Liver (tissue), 9 donors: Measurements from ENCODE around the gene PTPN14. TPM values are rescaled to one million over a fixed set of nuclear protein-coding genes. Genes with fewer than 3 reads are reported as not detected.

ENCODE experiments used
- DNase-seq: peaks from one replicate; pipeline ENCODE4 v3.0.0-alpha.2; 2017; ENCODE audit warnings: low spot score
- H3K27ac ChIP-seq, 2 donors: one replicate each; pipeline ENCODE4 v1.7.0; 2013; ENCODE audit warnings: inconsistent platforms in 2 of 2, low read length in 2 of 2, control low read depth in 1 of 2, low read depth in 1 of 2, mild to moderate bottlenecking in 1 of 2
- H3K27me3 ChIP-seq, 4 donors: one replicate each; pipeline versions ENCODE4 v1.6.1 to v1.7.0; 2013; ENCODE audit warnings: low read length in 3 of 4, inconsistent platforms in 1 of 4, mild to moderate bottlenecking in 1 of 4, moderate library complexity in 1 of 4; ENCODE audit not compliant: control insufficient read depth in 4 of 4, insufficient read depth in 4 of 4
- H3K36me3 ChIP-seq, 4 donors: one replicate each; pipeline versions ENCODE4 v1.6.1 to v1.7.0; 2013; ENCODE audit warnings: low read length in 3 of 4, mild to moderate bottlenecking in 3 of 4, low read depth in 1 of 4, moderate library complexity in 1 of 4; ENCODE audit not compliant: control insufficient read depth in 4 of 4, insufficient read depth in 3 of 4
- H3K4me1 ChIP-seq, 4 donors: one replicate each; pipeline versions ENCODE4 v1.6.1 to v1.7.0; 2013; ENCODE audit warnings: low read length in 3 of 4, mild to moderate bottlenecking in 3 of 4, moderate library complexity in 1 of 4; ENCODE audit not compliant: control insufficient read depth in 4 of 4, insufficient read depth in 4 of 4
- H3K4me3 ChIP-seq, 3 donors: one replicate each; pipeline versions ENCODE4 v1.6.1 to v1.7.0; 2013; ENCODE audit warnings: low read length in 3 of 3, control low read depth in 1 of 3, low read depth in 1 of 3, mild to moderate bottlenecking in 1 of 3
- H3K9ac ChIP-seq, 2 donors: one replicate each; pipeline ENCODE4 v1.7.0; 2013; ENCODE audit warnings: low read length in 2 of 2, mild to moderate bottlenecking in 2 of 2, moderate library complexity in 2 of 2, control low read depth in 1 of 2, low read depth in 1 of 2
- H3K9me3 ChIP-seq, 4 donors: one replicate each; pipeline versions ENCODE4 v1.6.1 to v1.7.0; 2013; ENCODE audit warnings: low read length in 3 of 4; ENCODE audit not compliant: control insufficient read depth in 4 of 4
- ATF3 ChIP-seq: IDR thresholded peaks from 2 replicates; pipeline ENCODE4 v1.6.1; 2016; ENCODE audit warnings: antibody characterized with exemption
- CTCF ChIP-seq: fragments of 150-350 bp; IDR thresholded peaks from 2 replicates; pipeline ENCODE4 v1.5.1; 2017; ENCODE audit warnings: improper control_type of control experiment, low read depth, low read length; ENCODE audit not compliant: missing input control
- EGR1 ChIP-seq, 2 donors: IDR thresholded peaks; 2 replicates each; pipeline ENCODE4 v1.6.1; 2016 to 2018; ENCODE audit warnings: antibody characterized with exemption in 2 of 2, low read depth in 2 of 2
- FOXA1 ChIP-seq: IDR thresholded peaks from 2 replicates; pipeline ENCODE4 v1.6.1; 2016; ENCODE audit warnings: antibody characterized with exemption
- FOXA2 ChIP-seq: IDR thresholded peaks from 2 replicates; pipeline ENCODE4 v1.6.1; 2016; ENCODE audit warnings: antibody characterized with exemption
- GABPA ChIP-seq, 2 donors: IDR thresholded peaks in 1 of 2; conservative IDR thresholded peaks in 1 of 2; 2 replicates each; pipeline ENCODE4 v1.6.1; 2016; ENCODE audit warnings: antibody characterized with exemption in 2 of 2, mild to moderate bottlenecking in 1 of 2, moderate library complexity in 1 of 2
- HNF4G ChIP-seq: IDR thresholded peaks from 2 replicates; pipeline ENCODE4 v1.6.1; 2016; ENCODE audit warnings: antibody characterized with exemption
- JUND ChIP-seq, 2 donors: IDR thresholded peaks; 2 replicates each; pipeline ENCODE4 v1.6.1; 2016; ENCODE audit warnings: antibody characterized with exemption in 2 of 2
- MAX ChIP-seq: IDR thresholded peaks from 2 replicates; pipeline ENCODE4 v1.6.1; 2016; ENCODE audit warnings: antibody characterized with exemption
- RAD21 ChIP-seq, 2 donors: IDR thresholded peaks; 2 replicates each; pipeline ENCODE4 v1.6.1; 2016; ENCODE audit warnings: antibody characterized with exemption in 2 of 2, mild to moderate bottlenecking in 2 of 2
- REST ChIP-seq: IDR thresholded peaks from 2 replicates; pipeline ENCODE4 v1.6.1; 2016; ENCODE audit warnings: antibody characterized with exemption, mild to moderate bottlenecking
- RXRA ChIP-seq, 2 donors: IDR thresholded peaks; 2 replicates each; pipeline ENCODE4 v1.6.1; 2017 to 2018; ENCODE audit warnings: antibody characterized with exemption in 2 of 2, mild to moderate bottlenecking in 1 of 2
- SP1 ChIP-seq: IDR thresholded peaks from 2 replicates; pipeline ENCODE4 v1.6.1; 2018; ENCODE audit warnings: antibody characterized with exemption, mild to moderate bottlenecking
- TAF1 ChIP-seq: conservative IDR thresholded peaks from 2 replicates; pipeline ENCODE4 v1.6.1; 2016; ENCODE audit warnings: antibody characterized with exemption, mild to moderate bottlenecking
- YY1 ChIP-seq: IDR thresholded peaks from 2 replicates; pipeline ENCODE4 v1.6.1; 2016; ENCODE audit warnings: antibody characterized with exemption, mild to moderate bottlenecking
- ZBTB33 ChIP-seq: IDR thresholded peaks from 2 replicates; pipeline ENCODE4 v1.6.1; 2016; ENCODE audit warnings: antibody characterized with exemption
- WGBS: extraction: QIAGEN DNeasy Blood & Tissue Kit; methylation state at CpG from one replicate; pipeline ENCODE4 v1.1.7; 2013; 5-methylcytosine and 5-hydroxymethylcytosine counted together
- polyA plus RNA-seq, 2 donors: library from polyadenylated mRNA; stranded (reverse) in 1 of 2; unstranded in 1 of 2; fragments of 200-250 nt in 1 of 2; fragments of >200 nt in 1 of 2; fragmentation: Nextera tagmentation in 1 of 2; extraction: Ambion mirVana in 1 of 2; gene quantifications; one replicate each; pipeline versions ENCODE4 v1.2.1 to v1.2.3, GENCODE V29; 2013 to 2015
- total RNA-seq, 2 donors: library from RNA; depleted of rRNA; stranded (reverse); fragments of >200 nt; gene quantifications; one replicate each; pipeline ENCODE4 v1.2.3, GENCODE V29; 2014
- donor health status: healthy.
- donor health status: healthy.
- donor health status: healthy.
- donor health status: healthy.
- donor health status: healthy.

Gene PTPN14
- total and polyA plus RNA-seq, 4 donors: 0.54 to 3.2 (median 1.5) TPM

GRCh38 chr1:214571281-214571680, 19.9 kb upstream of the PTPN14 start:
- TF ChIP-seq JUND (IDR thresholded peaks at IDR 0.05): no peak
- no peak for TF ChIP-seq SP1
- TF ChIP-seq YY1: no peak
- no peak for TF ChIP-seq RXRA (IDR thresholded peaks at IDR 0.05)
- TF ChIP-seq ATF3: no peak
- no peak for TF ChIP-seq HNF4G
- TF ChIP-seq EGR1 (IDR thresholded peaks at IDR 0.05; ENCODE audit: low read depth in 2 of 2): no peak
- no peak for TF ChIP-seq RAD21 (IDR thresholded peaks at IDR 0.05)
- TF ChIP-seq ZBTB33: no peak
- TF ChIP-seq MAX: no peak
- TF ChIP-seq REST: no peak
- no peak for TF ChIP-seq FOXA2
- no peak for TF ChIP-seq FOXA1
- TF ChIP-seq TAF1: no peak
- no peak for TF ChIP-seq GABPA (IDR thresholded peaks at IDR 0.05 in 1 of 2, conservative IDR thresholded peaks at IDR 0.05 in 1 of 2)
- no peak for TF ChIP-seq CTCF
- Histone ChIP-seq H3K36me3 (no peaks in the 10 kb centered on the region), H3K9ac (no peak overlapping the region), H3K27ac (no peak overlapping the region), H3K9me3 (peaks cover 0 to 8% (median 2%) of the 10 kb centered on the region in 4 donors), H3K4me1 (no peaks in the 10 kb centered on the region), H3K4me3 (no peak overlapping the region), H3K27me3 (no peaks in the 10 kb centered on the region)
- no peak for DNase-seq

- Histone ChIP-seq H3K27ac (no peak overlapping the region), H3K36me3 (no peaks in the 10 kb centered on the region), H3K4me1 (no peaks in the 10 kb centered on the region), H3K27me3 (no peaks in the 10 kb centered on the region), H3K9ac (no peak overlapping the region), H3K4me3 (no peak overlapping the region), H3K9me3 (peaks cover 0 to 1% (median 0%) of the 10 kb centered on the region in 4 donors)
- no peak for DNase-seq
- TF ChIP-seq GABPA (IDR thresholded peaks at IDR 0.05 in 1 of 2, conservative IDR thresholded peaks at IDR 0.05 in 1 of 2) (no peak), FOXA1 (no peak), MAX (no peak)
- 63% methylated on average over 2 of the region's 2 CpGs for WGBS
These were observed 19.0 kb upstream of the PTPN14 start for GRCh38 chr1:214570442-214570841.
